Measurements from ENCODE around the gene NTN1. TPM values are rescaled to one million over a fixed set of nuclear protein-coding genes. Genes with fewer than 3 reads are reported as not detected.
A peak's percentile ranks its signal among the peaks of the same experiment; 100 is the strongest.

NTN1 gene
- total RNA-seq, 2 donors from 2014 or later = 99.9 to 167 TPM

DNA sequence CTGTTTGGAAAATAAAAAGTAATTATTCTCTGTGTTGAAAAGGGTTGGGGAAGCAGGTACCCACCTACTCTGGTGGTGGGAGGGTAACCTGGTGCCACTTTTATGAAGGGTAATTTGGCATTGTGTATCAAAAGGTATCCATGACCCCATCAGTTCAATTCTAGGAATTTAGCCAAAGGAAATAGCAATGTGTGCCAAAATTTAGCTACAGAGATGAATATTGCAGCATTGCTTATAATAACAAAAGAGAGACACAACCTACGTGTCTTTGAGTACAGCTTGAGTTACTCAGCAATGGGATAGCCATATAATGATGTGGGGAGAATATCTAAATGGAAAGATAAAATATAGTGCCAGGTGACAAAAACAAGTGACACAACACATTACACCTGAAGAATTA, 170.7 kb downstream of the NTN1 start:
- intact Hi-C loops (cut with DNase I) = no loop called here

GRCh38 chr17:9195411-9195810, 174.1 kb downstream of the NTN1 start:
- DNase-seq = no peak
- ATAC-seq = no peak

More for the DNA sequence above, 170.7 kb downstream of the NTN1 start:
- ATAC-seq (peak in 1 of 2 donors; percentile 39), DNase-seq (no peak)

DNA sequence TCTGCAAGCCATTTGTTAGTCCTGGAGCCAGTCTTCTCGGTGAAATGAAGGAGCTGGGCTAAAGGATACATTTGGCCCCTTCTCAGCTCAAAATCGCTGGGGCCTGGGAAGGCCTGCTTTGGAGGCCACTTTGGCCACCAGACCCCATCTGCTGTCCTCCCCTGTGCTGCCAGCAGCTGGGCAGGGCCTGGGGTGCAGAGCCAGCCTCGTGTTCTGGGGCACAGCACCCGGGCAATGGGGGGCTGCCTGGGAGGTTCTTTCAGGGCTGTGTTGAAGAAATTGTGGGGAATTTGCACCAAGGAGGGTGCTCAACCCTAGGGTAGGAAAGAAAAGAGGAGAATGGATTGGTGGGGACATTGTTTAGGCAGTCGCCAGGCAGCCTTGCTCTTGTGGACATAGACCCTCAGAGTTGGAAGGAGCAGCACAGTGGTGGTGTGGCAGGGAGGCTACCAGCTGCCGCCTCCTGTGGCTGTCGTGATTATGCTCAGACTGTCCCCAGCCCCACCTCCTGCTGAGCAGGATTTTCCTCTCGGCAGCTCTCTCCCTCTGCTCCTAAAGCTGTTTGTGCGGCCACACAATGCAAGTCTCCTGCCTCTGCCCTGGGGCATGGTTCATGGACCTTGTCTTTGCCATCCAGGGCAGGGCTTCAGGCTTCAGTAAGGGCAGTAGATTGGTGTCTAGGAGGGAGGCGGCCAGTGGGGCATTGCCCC, 174.8 kb downstream of the NTN1 start:
- DNase-seq (no peak), ATAC-seq (no peak)
- intact Hi-C loops (cut with DNase I) = no loop called here

More at GRCh38 chr17:9195411-9195810, 174.1 kb downstream of the NTN1 start:
- intact Hi-C loops (cut with DNase I) = no loop called here

GRCh38 chr17:9199571-9200551, 178.6 kb downstream of the NTN1 start:
- peak; percentile 77 to 88 for ATAC-seq
- DNase-seq = no peak
- intact Hi-C loops (cut with DNase I) = loop anchor here in 1 of 2 donors (10.0 kb wide), 1 partner anchor 325 kb away; no protein-coding TSS in a partner anchor

DNA sequence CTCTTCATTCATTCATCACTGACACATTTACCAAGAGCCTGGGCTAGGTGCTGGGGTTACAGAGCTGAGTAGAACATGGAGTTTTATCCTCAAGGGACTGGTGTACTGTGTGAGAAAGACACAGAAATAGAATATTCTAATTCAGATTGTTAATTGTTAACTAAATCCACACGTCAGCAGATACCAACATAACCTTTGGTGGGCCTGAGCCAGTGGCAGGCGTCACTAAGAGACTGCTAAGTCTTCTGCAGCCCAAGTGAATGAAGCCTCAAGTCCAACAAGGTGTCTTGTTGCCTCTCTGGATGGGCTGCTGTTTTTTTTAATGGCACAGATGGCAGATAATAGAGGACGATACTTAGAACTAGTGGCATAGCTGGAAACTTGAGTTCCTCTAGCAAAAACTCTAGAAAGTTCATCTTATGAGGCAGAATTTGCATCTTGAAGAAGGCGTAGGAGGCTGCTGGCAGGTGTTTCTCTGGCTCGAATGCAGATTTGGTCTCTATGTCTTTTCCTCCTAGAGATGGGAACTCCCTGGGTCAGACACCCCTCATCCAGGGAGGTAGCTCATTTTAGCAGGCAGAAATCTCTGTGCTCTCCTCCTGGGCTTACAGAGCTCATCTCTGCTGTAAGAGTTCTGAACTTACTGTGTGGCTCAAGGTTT, 179.5 kb downstream of the NTN1 start:
- intact Hi-C loops (cut with DNase I) = loop anchor here in 1 of 2 donors (10.0 kb wide), 1 partner anchor 324 kb away; no protein-coding TSS in a partner anchor
- ATAC-seq (no peak), DNase-seq (no peak)

DNA sequence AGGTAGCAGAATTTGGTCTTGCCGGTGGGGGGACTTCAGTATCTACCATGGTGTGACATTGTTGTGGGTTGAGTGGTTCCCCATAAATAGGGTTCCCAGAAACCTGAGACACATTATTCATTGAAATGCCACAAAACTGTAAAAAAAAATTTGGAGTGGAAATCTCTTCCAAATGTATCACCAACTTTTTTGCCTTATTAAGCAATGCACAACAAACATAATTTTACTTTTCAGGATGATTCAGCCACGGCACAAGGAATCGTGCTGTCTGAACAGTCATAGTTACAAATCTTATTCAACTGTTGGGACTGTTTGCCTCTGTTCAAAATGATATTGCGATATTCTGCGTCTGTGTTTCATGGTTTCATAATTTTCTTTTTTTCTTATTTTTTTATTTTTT, 181.2 kb downstream of the NTN1 start:
- intact Hi-C loops (cut with DNase I) = loop anchor here in 1 of 2 donors (10.0 kb wide), 1 partner anchor 322 kb away; no protein-coding TSS in a partner anchor

GRCh38 chr17:9203771-9204425, 182.6 kb downstream of the NTN1 start:
- DNase-seq (no peak), ATAC-seq (no peak)
- intact Hi-C loops (cut with DNase I) = loop anchor here in 1 of 2 donors (10.0 kb wide), 1 partner anchor 321 kb away; no protein-coding TSS in a partner anchor

More for the DNA sequence above, 181.2 kb downstream of the NTN1 start:
- no peak for DNase-seq
- ATAC-seq = no peak

- intact Hi-C loops (cut with DNase I) = loop anchor here in 1 of 2 donors (10.0 kb wide), 1 partner anchor 320 kb away; no protein-coding TSS in a partner anchor
- ATAC-seq = no peak
- DNase-seq = no peak
These were observed 183.5 kb downstream of the NTN1 start for GRCh38 chr17:9204637-9205329.

- DNase-seq = no peak
- intact Hi-C loops (cut with DNase I) = loop anchor here in 1 of 2 donors (10.0 kb wide), 1 partner anchor 319 kb away; no protein-coding TSS in a partner anchor
- no peak for ATAC-seq
These were observed 184.5 kb downstream of the NTN1 start for GRCh38 chr17:9205520-9206409.

GRCh38 chr17:9206410-9206703, 185.0 kb downstream of the NTN1 start:
- DNase-seq (no peak), ATAC-seq (no peak)
- intact Hi-C loops (cut with DNase I) = loop anchor here in 1 of 2 donors (10.0 kb wide), 1 partner anchor 318 kb away; no protein-coding TSS in a partner anchor

DNA sequence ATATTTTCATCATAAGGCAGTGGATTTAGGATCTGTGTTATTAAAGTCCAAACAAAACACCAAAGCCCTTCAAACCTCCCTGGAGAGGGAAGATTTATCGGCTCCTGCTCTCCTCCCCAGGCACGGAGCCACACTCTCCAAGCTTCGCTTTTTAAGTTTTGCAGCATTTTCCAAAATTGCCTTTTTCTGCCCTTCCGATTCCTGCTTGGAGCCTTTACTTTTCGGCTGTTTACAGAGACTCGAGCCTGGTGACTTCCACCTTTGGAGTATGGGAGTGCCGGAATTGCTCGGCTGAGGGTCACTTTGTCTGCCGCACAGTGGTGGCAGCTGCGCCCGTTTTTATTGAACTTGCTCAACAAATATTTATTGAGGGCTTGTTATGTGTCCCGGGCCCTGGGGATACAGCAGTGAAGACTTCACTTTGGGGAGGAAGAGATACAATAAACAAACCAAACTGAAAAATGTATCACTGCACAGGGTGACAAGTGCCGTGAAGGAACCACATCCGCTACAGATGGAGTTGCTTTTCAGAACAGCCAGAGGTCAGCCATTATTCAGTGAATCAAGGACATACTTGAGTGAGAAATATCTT, 185.5 kb downstream of the NTN1 start:
- intact Hi-C loops (cut with DNase I) = loop anchor here in 1 of 2 donors (10.0 kb wide), 1 partner anchor 318 kb away; no protein-coding TSS in a partner anchor
- DNase-seq (no peak), ATAC-seq (no peak)

DNA sequence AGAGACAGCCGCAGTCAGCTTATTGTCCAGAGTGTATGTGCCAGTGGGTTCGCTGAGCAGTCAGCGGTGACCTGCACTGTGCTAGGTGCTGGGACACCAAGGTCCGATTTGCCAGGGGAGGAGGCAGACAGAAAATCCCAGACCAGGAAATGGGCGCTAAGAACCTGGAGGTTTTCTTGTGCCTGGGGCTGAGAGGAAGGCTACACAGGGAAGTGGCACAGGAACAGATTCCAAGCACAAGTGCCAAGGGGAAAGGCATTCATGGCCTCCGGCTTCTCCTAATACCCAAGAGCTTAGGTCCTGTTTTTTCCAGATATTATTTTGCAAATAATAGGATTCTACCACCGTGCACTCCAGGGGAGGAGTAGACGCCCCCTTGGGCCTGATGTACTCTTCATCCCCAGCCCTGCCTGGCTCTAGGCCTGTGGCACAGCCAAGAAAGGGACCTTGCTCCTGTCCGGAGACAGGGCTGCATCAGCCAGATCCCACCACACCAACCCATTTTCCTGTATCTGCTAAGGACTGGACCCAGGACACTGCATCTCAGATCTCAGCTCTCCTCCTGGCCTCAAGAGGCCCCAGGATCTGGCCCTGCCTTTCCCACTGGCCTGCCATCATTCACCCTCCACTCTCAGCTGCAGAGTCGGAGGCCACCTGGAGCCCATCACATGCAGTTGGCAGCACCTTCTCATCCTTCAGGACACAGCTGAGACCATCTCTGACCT, 187.2 kb downstream of the NTN1 start:
- ATAC-seq (no peak), DNase-seq (no peak)
- intact Hi-C loops (cut with DNase I) = loop anchor here in 1 of 2 donors (10.0 kb wide), 1 partner anchor 316 kb away; no protein-coding TSS in a partner anchor

DNA sequence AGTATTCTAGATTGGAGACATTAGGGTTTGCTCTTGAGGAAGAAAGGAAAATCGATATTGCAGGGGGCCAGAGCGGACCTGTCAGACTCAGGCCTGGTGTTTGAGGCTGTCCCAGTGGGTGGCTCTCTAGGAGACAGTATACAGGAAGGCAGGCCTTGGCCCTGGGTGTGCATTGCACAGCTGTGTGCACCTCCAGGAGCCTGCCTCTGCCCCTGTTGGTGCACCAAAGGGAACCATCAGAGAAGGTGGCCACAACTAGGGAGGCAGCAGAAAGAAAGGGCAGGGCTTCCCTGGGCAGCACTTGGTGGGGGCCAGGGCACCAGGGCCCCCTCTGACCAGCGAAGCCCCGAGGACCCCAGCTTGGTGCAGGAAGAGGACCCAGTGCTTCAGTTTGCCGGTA, 188.0 kb downstream of the NTN1 start:
- DNase-seq (no peak), ATAC-seq (no peak)
- intact Hi-C loops (cut with DNase I) = loop anchor here in 1 of 2 donors (10.0 kb wide), 1 partner anchor 315 kb away; no protein-coding TSS in a partner anchor

GRCh38 chr17:9209781-9210370, 188.6 kb downstream of the NTN1 start:
- DNase-seq = no peak

GRCh38 chr17:9211133-9211765, 189.9 kb downstream of the NTN1 start:
- no peak for DNase-seq
- no peak for ATAC-seq
- intact Hi-C loops (cut with DNase I) = no loop called here

More at GRCh38 chr17:9209781-9210370, 188.6 kb downstream of the NTN1 start:
- intact Hi-C loops (cut with DNase I) = loop anchor here in 1 of 2 donors (10.0 kb wide), 1 partner anchor 315 kb away; no protein-coding TSS in a partner anchor
- no peak for ATAC-seq

Data from left cardiac atrium (tissue), 4 donors.